Mesenchymal stem cell (in vitro differentiated cells and primary cell): Measurements from ENCODE around the gene TBC1D14.

ENCODE experiments used
- DNase-seq: peaks from one replicate; pipeline ENCODE4 v3.0.0-alpha.2; 2013
- H2AFZ ChIP-seq: one replicate; pipeline ENCODE4 v1.6.1; 2013; ENCODE audit warnings: low read depth, mild to moderate bottlenecking, control low read depth, inconsistent platforms, low read length, moderate library complexity
- H2AK5ac ChIP-seq: 2 replicates; pipeline ENCODE4 v1.6.1; 2013; ENCODE audit warnings: low read length, moderate library complexity, mild to moderate bottlenecking, inconsistent platforms; ENCODE audit not compliant: severe bottlenecking
- H2BK120ac ChIP-seq: one replicate; pipeline ENCODE4 v1.6.1; 2013; ENCODE audit warnings: low read depth, mild to moderate bottlenecking, inconsistent platforms, low read length, moderate library complexity
- H2BK12ac ChIP-seq, 2 experiments: one replicate each; pipeline ENCODE4 v1.6.1; 2013; ENCODE audit warnings: inconsistent platforms in 2 of 2, low read length in 2 of 2, mild to moderate bottlenecking in 2 of 2, moderate library complexity in 2 of 2, control low read depth in 1 of 2
- H2BK15ac ChIP-seq: one replicate; pipeline ENCODE4 v1.6.1; 2013; ENCODE audit warnings: mild to moderate bottlenecking, low read depth, inconsistent platforms; ENCODE audit not compliant: poor library complexity, severe bottlenecking
- H2BK5ac ChIP-seq: 2 replicates; pipeline ENCODE4 v1.6.1; 2013; ENCODE audit warnings: low read depth, mild to moderate bottlenecking, low read length, control low read depth, inconsistent platforms; ENCODE audit not compliant: poor library complexity, severe bottlenecking
- H3K14ac ChIP-seq, 2 experiments: one replicate each; pipeline ENCODE4 v1.6.1; 2013; ENCODE audit warnings: inconsistent platforms in 2 of 2, low read length in 2 of 2, control low read depth in 1 of 2, mild to moderate bottlenecking in 1 of 2, moderate library complexity in 1 of 2
- H3K18ac ChIP-seq, 2 experiments: one replicate each; pipeline ENCODE4 v1.6.1; 2013; ENCODE audit warnings: inconsistent platforms in 2 of 2, low read length in 2 of 2, control low read depth in 1 of 2, low read depth in 1 of 2, mild to moderate bottlenecking in 1 of 2
- H3K23ac ChIP-seq, 2 experiments: one replicate each; pipeline ENCODE4 v1.6.1; 2013; ENCODE audit warnings: inconsistent platforms in 2 of 2, low read length in 2 of 2, mild to moderate bottlenecking in 2 of 2, moderate library complexity in 2 of 2, control low read depth in 1 of 2
- H3K27ac ChIP-seq: 2 replicates; pipeline ENCODE4 v1.5.1; 2013; ENCODE audit warnings: mild to moderate bottlenecking, moderate library complexity, low read length, control low read depth, inconsistent platforms; ENCODE audit not compliant: poor library complexity, severe bottlenecking
- H3K27me3 ChIP-seq, 2 experiments: 2 replicates each; pipeline versions ENCODE4 v1.6.1 to v1.7.0; 2013; ENCODE audit warnings: low read length in 2 of 2, mild to moderate bottlenecking in 2 of 2, moderate library complexity in 2 of 2, control low read depth in 1 of 2, inconsistent platforms in 1 of 2; ENCODE audit not compliant: control insufficient read depth in 1 of 2, insufficient read depth in 1 of 2
- H3K36me3 ChIP-seq, 2 experiments: 2 replicates each; pipeline versions ENCODE4 v1.6.1 to v1.7.0; 2013; ENCODE audit warnings: low read length in 2 of 2, control low read depth in 1 of 2, inconsistent platforms in 1 of 2, low read depth in 1 of 2, mild to moderate bottlenecking in 1 of 2; ENCODE audit not compliant: insufficient read depth in 2 of 2, control insufficient read depth in 1 of 2
- H3K4ac ChIP-seq, 2 experiments: one replicate each; pipeline ENCODE4 v1.6.1; 2013; ENCODE audit warnings: inconsistent platforms in 2 of 2, low read length in 2 of 2, mild to moderate bottlenecking in 2 of 2, moderate library complexity in 2 of 2, control low read depth in 1 of 2, low read depth in 1 of 2
- H3K4me1 ChIP-seq: 2 replicates; pipeline ENCODE4 v1.6.1; 2013; ENCODE audit warnings: low read depth, low read length, control low read depth; ENCODE audit not compliant: control insufficient read depth, insufficient read depth
- H3K4me2 ChIP-seq: 2 replicates; pipeline ENCODE4 v1.6.1; 2013; ENCODE audit warnings: low read length, mild to moderate bottlenecking, inconsistent platforms; ENCODE audit not compliant: poor library complexity, severe bottlenecking
- H3K4me3 ChIP-seq, 2 experiments: 2 replicates each; pipeline versions ENCODE4 v1.5.1 to v1.7.0; 2013; ENCODE audit warnings: low read length in 2 of 2, mild to moderate bottlenecking in 2 of 2, control low read depth in 1 of 2, low read depth in 1 of 2; ENCODE audit not compliant: insufficient read depth in 1 of 2
- H3K79me1 ChIP-seq: replicated peaks from 2 replicates; pipeline ENCODE4 v1.6.1; 2013; ENCODE audit warnings: mild to moderate bottlenecking, control low read depth, low read length, inconsistent platforms; ENCODE audit not compliant: poor library complexity, severe bottlenecking
- H3K9ac ChIP-seq: 2 replicates; pipeline ENCODE4 v1.7.0; 2013; ENCODE audit warnings: mild to moderate bottlenecking, low read length, moderate library complexity
- H3K9me3 ChIP-seq: 2 replicates; pipeline ENCODE4 v1.7.0; 2013; ENCODE audit warnings: mild to moderate bottlenecking, low read length; ENCODE audit not compliant: control insufficient read depth
- H4K8ac ChIP-seq: one replicate; pipeline ENCODE4 v1.6.1; 2013; ENCODE audit warnings: inconsistent platforms, mild to moderate bottlenecking, low read length, moderate library complexity
- H4K91ac ChIP-seq: one replicate; pipeline ENCODE4 v1.6.1; 2013; ENCODE audit warnings: mild to moderate bottlenecking, low read length, inconsistent platforms
- WGBS: methylation state at CpG from one replicate; pipeline ENCODE4 v1.1.7; 2013; ENCODE audit warnings: mixed read lengths; 5-methylcytosine and 5-hydroxymethylcytosine counted together

The TBC1D14 gene

DNA sequence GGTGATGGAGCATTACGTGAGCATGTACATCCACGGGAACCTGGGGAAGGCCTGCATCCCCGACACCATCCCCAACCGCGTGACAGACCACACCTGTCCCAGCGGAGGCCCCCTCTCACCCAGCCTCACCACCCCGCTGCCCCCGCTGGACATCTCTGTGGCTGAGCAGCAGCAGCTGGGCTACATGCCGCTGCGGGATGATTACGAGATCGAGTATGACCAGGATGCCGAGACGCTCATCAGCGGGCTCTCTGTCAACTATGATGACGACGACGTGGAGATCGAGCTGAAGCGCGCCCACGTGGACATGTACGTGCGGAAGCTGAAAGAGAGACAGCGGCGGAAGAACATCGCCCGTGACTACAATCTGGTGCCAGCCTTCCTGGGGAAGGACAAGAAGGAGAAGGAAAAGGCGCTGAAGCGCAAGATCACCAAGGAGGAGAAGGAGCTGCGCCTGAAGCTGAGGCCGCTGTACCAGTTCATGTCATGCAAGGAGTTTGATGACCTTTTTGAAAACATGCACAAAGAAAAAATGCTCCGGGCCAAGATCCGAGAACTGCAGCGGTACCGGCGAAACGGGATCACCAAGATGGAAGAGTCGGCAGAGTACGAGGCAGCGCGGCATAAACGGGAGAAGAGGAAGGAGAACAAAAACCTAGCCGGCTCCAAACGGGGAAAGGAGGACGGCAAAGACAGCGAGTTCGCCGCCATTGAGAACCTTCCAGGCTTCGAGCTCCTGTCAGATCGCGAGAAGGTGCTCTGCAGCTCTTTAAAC, 144.7 kb downstream of the TBC1D14 start:
- H2BK15ac ChIP-seq = no peak overlapping the region
- no peaks in the 10 kb centered on the region for H3K27me3 ChIP-seq
- H2BK5ac ChIP-seq = no peak overlapping the region
- H3K4me1 ChIP-seq = peaks cover 19% of the 10 kb centered on the region
- no peak overlapping the region for H3K27ac ChIP-seq
- no peak for DNase-seq
- H2AK5ac ChIP-seq = no peak overlapping the region
- H3K18ac ChIP-seq = no peak overlapping the region
- H3K4me3 ChIP-seq = no peak overlapping the region
- H3K14ac ChIP-seq = no peak overlapping the region
- no peak overlapping the region for H4K8ac ChIP-seq
- H3K9me3 ChIP-seq = no peaks in the 10 kb centered on the region
- no peak overlapping the region for H2BK12ac ChIP-seq
- H3K4me2 ChIP-seq = no peak overlapping the region
- H3K79me1 ChIP-seq = peaks cover 55% of the 10 kb centered on the region
- WGBS = 97% methylated on average over 52 of the region's 52 CpGs
- H3K4ac ChIP-seq = no peak overlapping the region
- no peak overlapping the region for H2AFZ ChIP-seq
- H3K36me3 ChIP-seq = peaks cover 50 to 65% of the 10 kb centered on the region in 2 experiments
- no peak overlapping the region for H4K91ac ChIP-seq
- no peak overlapping the region for H3K23ac ChIP-seq
- no peak overlapping the region for H2BK120ac ChIP-seq
- no peak overlapping the region for H3K9ac ChIP-seq

DNA sequence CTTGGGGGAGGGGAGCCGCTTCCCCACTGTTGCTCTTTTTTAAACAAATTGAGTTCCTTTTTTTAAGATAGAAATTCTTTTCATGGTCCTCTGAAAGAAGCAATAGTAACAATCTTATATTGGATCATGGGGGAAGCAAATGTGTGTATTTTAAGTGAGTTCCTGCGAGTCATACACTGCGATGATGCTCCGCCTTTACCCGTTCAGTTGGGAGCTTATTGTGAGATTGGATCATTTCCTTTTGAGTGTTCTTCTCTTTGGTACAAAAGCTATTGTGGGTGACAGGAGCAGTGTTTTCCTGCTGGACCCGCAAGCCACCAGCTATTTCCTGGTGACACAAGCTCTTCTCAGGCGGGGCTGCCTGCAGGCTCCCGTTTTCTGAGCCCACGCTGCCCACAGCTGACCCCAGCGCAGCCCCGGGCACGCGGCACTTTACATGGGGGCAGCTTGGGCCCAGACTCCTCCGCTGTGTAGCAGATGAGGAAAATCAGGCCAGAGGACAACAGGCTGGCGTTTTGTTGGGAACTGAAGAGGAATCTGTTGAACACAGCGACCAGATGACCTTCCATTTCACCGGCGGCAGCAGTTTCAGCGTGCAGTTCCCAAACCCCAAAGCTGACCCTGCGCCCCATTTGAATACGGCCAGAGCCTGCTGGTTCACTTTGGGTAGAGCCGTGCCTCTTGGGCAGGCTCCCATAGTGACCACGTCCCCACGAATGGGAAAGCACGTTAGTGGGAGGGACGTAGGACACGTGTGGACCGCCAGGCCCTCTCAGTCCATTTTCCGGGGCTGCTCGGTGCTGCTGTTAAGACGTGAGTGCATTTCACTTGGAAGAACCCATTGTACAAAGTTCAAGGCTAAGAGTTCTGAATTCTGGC, 145.7 kb downstream of the TBC1D14 start:
- Histone ChIP-seq H3K14ac (no peak overlapping the region), H3K18ac (no peak overlapping the region), H2BK15ac (no peak overlapping the region), H3K4me3 (no peak overlapping the region), H2AK5ac (no peak overlapping the region), H3K36me3 (peaks cover 61 to 62% of the 10 kb centered on the region in 2 experiments), H3K4ac (no peak overlapping the region), H3K9ac (no peak overlapping the region), H3K4me2 (no peak overlapping the region), H4K91ac (peak overlapping the region; percentile 35), H2AFZ (no peak overlapping the region), H3K27me3 (no peaks in the 10 kb centered on the region), H3K9me3 (no peaks in the 10 kb centered on the region), H3K79me1 (peaks cover 51% of the 10 kb centered on the region), H4K8ac (no peak overlapping the region), H3K4me1 (peaks cover 13% of the 10 kb centered on the region), H2BK12ac (no peak overlapping the region), H3K23ac (no peak overlapping the region), H2BK5ac (no peak overlapping the region), H3K27ac (no peak overlapping the region), H2BK120ac (no peak overlapping the region)
- DNase-seq = no peak
- 83% methylated on average over 30 of the region's 31 CpGs for WGBS

DNA sequence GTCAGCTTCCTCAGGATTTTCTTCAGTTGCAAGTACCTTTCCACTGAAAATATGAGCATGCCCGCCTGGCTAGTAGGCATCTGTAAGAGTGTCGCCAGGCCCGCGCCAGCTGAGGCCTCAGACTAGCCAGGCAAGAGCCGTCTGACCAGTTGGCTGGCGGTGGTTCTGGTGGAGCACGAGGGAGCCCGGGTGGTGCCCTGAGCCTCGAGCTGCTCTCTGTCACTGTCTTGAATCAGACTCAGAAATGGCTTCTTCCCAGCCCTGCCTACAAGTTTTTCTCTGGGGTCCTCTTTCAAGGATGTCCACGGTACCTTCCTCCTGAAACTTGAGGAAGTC, 146.3 kb downstream of the TBC1D14 start:
- Histone ChIP-seq H2BK120ac (no peak overlapping the region), H2BK12ac (no peak overlapping the region), H3K27ac (no peak overlapping the region), H3K4me1 (peaks cover 11% of the 10 kb centered on the region), H4K8ac (peak overlapping the region; percentile 46), H3K14ac (no peak overlapping the region), H4K91ac (no peak overlapping the region), H2BK5ac (no peak overlapping the region), H2AK5ac (no peak overlapping the region), H3K27me3 (no peaks in the 10 kb centered on the region), H3K23ac (no peak overlapping the region), H3K36me3 (peaks cover 62 to 67% of the 10 kb centered on the region in 2 experiments), H3K9ac (no peak overlapping the region), H2BK15ac (no peak overlapping the region), H3K4ac (no peak overlapping the region), H3K4me3 (no peak overlapping the region), H3K79me1 (peaks cover 51% of the 10 kb centered on the region), H3K18ac (no peak overlapping the region), H3K4me2 (no peak overlapping the region), H3K9me3 (no peaks in the 10 kb centered on the region), H2AFZ (no peak overlapping the region)
- DNase-seq = no peak
- WGBS = 96% methylated on average over 10 of the region's 10 CpGs

DNA sequence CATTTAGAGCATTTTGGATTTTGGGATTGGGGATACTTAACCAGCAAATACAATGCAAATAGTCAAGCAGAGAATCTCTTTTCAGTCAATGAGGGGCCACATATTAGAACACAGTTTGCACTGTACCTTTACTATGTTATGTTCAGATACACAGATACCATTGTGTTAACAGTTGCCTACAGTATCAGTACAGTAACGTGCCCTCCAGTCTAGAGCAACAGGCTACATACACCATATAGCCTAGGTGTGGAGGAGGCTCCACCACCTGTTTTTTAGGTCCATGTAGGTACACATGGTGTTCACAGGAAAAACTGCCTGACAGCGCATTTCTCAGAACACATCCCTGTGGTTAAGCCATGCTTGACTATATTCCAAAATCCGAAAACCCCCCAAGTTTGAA, 149.2 kb downstream of the TBC1D14 start:
- Histone ChIP-seq H2BK5ac (no peak overlapping the region), H3K14ac (no peak overlapping the region), H4K91ac (no peak overlapping the region), H2AK5ac (no peak overlapping the region), H3K4ac (no peak overlapping the region), H2BK15ac (no peak overlapping the region), H3K27me3 (no peaks in the 10 kb centered on the region), H4K8ac (peak overlapping the region; percentile 38), H3K9me3 (no peaks in the 10 kb centered on the region), H3K79me1 (peaks cover 45% of the 10 kb centered on the region), H3K4me3 (no peak overlapping the region), H3K36me3 (peaks cover 59 to 89% of the 10 kb centered on the region in 2 experiments), H3K4me1 (peaks cover 2% of the 10 kb centered on the region), H3K23ac (no peak overlapping the region), H3K9ac (no peak overlapping the region), H3K4me2 (no peak overlapping the region), H2BK12ac (no peak overlapping the region), H2AFZ (no peak overlapping the region), H3K18ac (no peak overlapping the region), H3K27ac (no peak overlapping the region), H2BK120ac (no peak overlapping the region)
- no peak for DNase-seq
- WGBS = 100% methylated on average over 2 of the region's 3 CpGs
